OCI-LY3 (cell line): ENCODE measurements around the gene ZSCAN12.
"Not testable (repeated sequence)": the region's sequence is repeated elsewhere in the genome, so short reads cannot be mapped to it uniquely, and the experiment has no call there.

Source experiments
- H2AFZ ChIP-seq: fragments of 200-600, 300-600 bp; shearing (Covaris generic); 2 replicates; pipeline ENCODE4 v1.6.0; 2014; ENCODE audit warnings: antibody characterized with exemption, low read depth, low read length
- H3K27ac ChIP-seq: fragments of 200-600, 300-600 bp; sonication (generic); 2 replicates; pipeline ENCODE4 v1.5.1; 2014; ENCODE audit warnings: mild to moderate bottlenecking, low read length, moderate library complexity, mixed read lengths
- H3K27me3 ChIP-seq: fragments of 200-600, 300-600 bp; sonication (generic); 2 replicates; pipeline ENCODE4 v1.6.1; 2014; ENCODE audit warnings: low read depth, low read length, mixed read lengths
- H3K36me3 ChIP-seq: fragments of 200-600, 300-600 bp; sonication (generic); replicated peaks from 2 replicates; pipeline ENCODE3; 2014; ENCODE audit warnings: low read depth, low read length, mixed read lengths
- H3K4me1 ChIP-seq: fragments of 300-600, 200-600 bp; sonication (generic); 2 replicates; pipeline ENCODE4 v1.6.1; 2014; ENCODE audit warnings: low read length, mixed read lengths
- H3K4me2 ChIP-seq: fragments of 200-600, 300-600 bp; sonication (generic); 2 replicates; pipeline ENCODE4 v1.6.1; 2014; ENCODE audit warnings: low read length, mixed read lengths
- H3K4me3 ChIP-seq: fragments of 300-600, 200-600 bp; sonication (generic); 2 replicates; pipeline ENCODE4 v1.5.1; 2014; ENCODE audit warnings: antibody characterized with exemption, mild to moderate bottlenecking, low read length, moderate library complexity
- H3K79me2 ChIP-seq: fragments of 300-600, 200-600 bp; shearing (Covaris generic); 2 replicates; pipeline ENCODE4 v1.6.1; 2014; ENCODE audit warnings: mild to moderate bottlenecking, low read length, mixed read lengths
- H3K9ac ChIP-seq: fragments of 300-600, 200-600 bp; shearing (Covaris generic); 2 replicates; pipeline ENCODE4 v1.6.0; 2014; ENCODE audit warnings: mild to moderate bottlenecking, low read length, moderate library complexity
- H3K9me3 ChIP-seq: fragments of 200-600, 300-600 bp; shearing (Covaris generic); 2 replicates; pipeline ENCODE4 v1.6.1; 2014; ENCODE audit warnings: low read length, mixed read lengths; ENCODE audit not compliant: insufficient read depth
- H4K20me1 ChIP-seq: fragments of 200-600, 300-600 bp; sonication (generic); 2 replicates; pipeline ENCODE4 v1.6.1; 2016; ENCODE audit warnings: low read length, mixed read lengths; ENCODE audit not compliant: insufficient read depth
- EZH2phosphoT487 ChIP-seq: fragments of 200-600 bp; shearing (Covaris generic); IDR thresholded peaks from 2 replicates; pipeline ENCODE4 v1.6.1; 2018; ENCODE audit warnings: antibody characterized with exemption, mixed run types, low read depth
- TF ChIP-seq, protein P1 (sequence below): fragments of 200-600, 300-600 bp; sonication (generic); IDR thresholded peaks from 2 replicates; pipeline ENCODE4 v1.5.1; 2014; ENCODE audit warnings: antibody characterized with exemption, low read length, low read depth

ZSCAN12 gene

DNA sequence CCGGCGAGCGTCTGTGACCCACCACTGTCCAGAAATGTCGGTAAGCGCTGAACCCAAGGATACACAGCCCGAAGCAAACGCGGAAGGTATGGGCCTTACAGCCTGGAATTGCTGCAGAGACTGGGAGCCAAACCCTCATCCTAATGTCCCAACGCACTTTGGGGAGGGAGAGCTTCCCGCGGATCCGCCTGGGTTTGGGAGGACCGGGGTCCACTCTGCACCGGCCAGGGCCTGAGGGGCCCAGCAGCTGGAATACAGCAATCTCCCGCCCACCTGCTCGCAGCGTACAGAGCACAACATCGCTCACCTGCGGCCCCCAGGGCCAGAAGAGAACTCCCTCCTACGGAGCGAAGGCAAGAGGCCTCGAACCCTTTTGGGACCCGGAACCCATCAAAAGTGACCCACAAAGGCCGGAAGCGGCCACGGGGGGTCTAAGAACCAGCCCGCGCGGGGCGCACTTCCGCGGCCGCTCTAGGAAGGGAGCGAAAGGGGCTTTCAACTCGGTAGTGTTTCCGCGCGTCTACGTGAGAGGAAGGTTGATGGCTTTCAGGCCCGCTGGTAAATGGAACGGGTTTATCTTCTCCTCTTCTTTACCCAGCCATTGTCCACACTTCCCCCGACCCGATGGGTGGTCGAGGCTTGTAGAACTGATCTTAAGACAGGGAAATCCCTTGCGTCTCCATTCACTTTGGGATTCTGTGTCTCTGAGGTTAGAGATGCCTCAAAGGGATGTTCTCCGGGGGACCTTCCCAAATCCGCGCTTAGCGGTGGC is at the start of gene ZSCAN12:
Gene ZSCAN12, minus strand, starts transcription at position 398 of the 772 bp plus-strand sequence. CDS start 1,342 bp downstream, outside the sequence.
- Histone ChIP-seq H3K79me2 (peaks cover 49% of the 10 kb centered on the region), H3K27me3 (no peaks in the 10 kb centered on the region), H3K4me2 (peak within 1 kb of the TSS; percentile 73), H3K4me1 (peaks cover 22% of the 10 kb centered on the region), H3K9me3 (no peaks in the 10 kb centered on the region), H3K9ac (peak within 1 kb of the TSS; percentile 99), H2AFZ (peak within 1 kb of the TSS; percentile 91), H3K36me3 (peaks cover 19% of the 10 kb centered on the region), H3K4me3 (peak within 1 kb of the TSS; percentile 98), H3K27ac (peak within 1 kb of the TSS; percentile 82), H4K20me1 (peaks cover 10% of the 10 kb centered on the region)
- TF ChIP-seq EZH2phosphoT487: no peak
- TF ChIP-seq, protein P1, sequence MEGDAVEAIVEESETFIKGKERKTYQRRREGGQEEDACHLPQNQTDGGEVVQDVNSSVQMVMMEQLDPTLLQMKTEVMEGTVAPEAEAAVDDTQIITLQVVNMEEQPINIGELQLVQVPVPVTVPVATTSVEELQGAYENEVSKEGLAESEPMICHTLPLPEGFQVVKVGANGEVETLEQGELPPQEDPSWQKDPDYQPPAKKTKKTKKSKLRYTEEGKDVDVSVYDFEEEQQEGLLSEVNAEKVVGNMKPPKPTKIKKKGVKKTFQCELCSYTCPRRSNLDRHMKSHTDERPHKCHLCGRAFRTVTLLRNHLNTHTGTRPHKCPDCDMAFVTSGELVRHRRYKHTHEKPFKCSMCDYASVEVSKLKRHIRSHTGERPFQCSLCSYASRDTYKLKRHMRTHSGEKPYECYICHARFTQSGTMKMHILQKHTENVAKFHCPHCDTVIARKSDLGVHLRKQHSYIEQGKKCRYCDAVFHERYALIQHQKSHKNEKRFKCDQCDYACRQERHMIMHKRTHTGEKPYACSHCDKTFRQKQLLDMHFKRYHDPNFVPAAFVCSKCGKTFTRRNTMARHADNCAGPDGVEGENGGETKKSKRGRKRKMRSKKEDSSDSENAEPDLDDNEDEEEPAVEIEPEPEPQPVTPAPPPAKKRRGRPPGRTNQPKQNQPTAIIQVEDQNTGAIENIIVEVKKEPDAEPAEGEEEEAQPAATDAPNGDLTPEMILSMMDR: peak; percentile 45

DNA sequence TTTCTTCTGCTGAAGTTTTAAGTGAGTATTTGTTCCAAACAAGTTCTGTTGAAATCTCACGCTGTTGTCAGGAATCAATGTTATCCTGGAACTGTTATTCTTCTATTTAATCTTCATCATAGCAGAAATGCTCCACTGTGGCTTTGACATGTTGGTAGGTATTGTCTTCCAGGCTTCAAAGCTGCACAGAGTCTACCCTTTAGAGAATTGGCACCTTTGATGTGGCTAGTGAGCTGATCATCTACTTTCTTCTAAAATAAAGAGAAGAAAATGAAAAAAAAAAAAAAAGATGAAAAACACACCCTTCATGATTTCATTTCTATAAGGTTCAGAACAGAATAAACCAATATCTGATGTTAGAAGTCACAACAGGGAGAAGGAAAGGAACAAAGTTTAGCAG is 49.5 kb upstream of the ZSCAN12 start:
- Histone ChIP-seq H3K4me2 (no peak overlapping the region), H3K9me3 (no peaks in the 10 kb centered on the region), H2AFZ (no peak overlapping the region), H3K27ac (no peak overlapping the region), H3K9ac (no peak overlapping the region), H3K27me3 (no peaks in the 10 kb centered on the region), H3K4me1 (no peaks in the 10 kb centered on the region), H3K79me2 (no peaks in the 10 kb centered on the region), H4K20me1 (no peaks in the 10 kb centered on the region), H3K4me3 (no peak overlapping the region), H3K36me3 (no peaks in the 10 kb centered on the region)
- no peak for TF ChIP-seq EZH2phosphoT487
- TF ChIP-seq, protein P1: no peak

DNA sequence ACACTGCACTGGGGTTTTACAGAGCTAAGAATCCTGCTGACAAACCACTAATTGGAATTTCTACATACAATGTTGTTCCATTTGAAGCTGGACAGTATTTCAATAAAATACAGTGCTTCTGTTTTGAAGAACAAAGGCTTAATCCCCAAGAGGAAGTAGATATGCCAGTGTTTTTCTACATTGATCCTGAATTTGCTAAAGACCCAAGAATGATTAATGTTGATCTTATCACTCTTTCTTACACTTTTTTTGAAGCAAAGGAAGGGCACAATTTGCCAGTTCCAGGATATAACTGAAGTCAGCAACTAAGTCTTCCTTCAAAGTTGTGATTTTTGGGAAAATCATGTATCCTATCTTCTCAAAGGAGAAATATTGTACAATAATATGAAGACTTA is 48.0 kb upstream of the ZSCAN12 start:
- H3K27ac ChIP-seq, H3K79me2 ChIP-seq, H3K27me3 ChIP-seq, H3K4me1 ChIP-seq, H3K9ac ChIP-seq, H3K9me3 ChIP-seq, H2AFZ ChIP-seq, H3K4me3 ChIP-seq, H4K20me1 ChIP-seq, H3K36me3 ChIP-seq, H3K4me2 ChIP-seq: not testable (repeated sequence)

DNA sequence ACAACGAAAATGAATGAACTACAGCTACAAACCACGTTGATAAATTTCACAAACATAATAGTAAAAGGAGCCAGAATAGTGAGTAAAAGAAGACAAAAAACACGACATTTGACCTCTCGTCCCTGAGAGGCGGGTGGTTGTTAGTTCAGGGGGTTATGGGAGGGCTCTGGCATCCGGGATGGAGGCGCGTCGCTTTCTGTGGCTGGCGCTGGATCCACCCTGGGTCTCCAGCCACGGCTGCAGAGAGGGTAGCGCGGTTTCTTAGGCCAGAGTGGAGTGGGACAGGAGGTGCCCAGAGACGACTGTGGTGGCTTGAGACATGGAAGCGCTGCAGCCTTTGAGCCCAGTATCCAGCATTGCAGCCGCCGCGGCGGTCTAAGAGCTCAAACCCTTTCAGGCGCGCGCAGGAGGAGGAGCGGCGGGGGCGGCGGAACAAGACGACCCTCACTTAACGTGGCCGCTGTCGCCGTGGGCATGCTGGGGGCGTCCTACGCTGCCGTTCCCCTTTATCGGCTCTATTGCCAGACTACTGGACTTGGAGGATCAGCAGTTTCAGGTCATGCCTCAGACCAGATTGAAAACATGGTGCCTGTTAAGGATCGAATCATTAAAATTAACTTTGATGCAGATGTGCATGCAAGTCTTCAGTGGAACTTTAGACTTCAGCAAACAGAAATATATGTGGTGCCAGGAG is 47.4 kb upstream of the ZSCAN12 start:
- H2AFZ ChIP-seq: no peak overlapping the region
- no peaks in the 10 kb centered on the region for H3K4me1 ChIP-seq
- H3K4me3 ChIP-seq: no peak overlapping the region
- no peaks in the 10 kb centered on the region for H3K9me3 ChIP-seq
- H3K27ac ChIP-seq: no peak overlapping the region
- no peaks in the 10 kb centered on the region for H3K79me2 ChIP-seq
- TF ChIP-seq, protein P1: no peak
- no peak for TF ChIP-seq EZH2phosphoT487
- H3K9ac ChIP-seq: no peak overlapping the region
- H3K27me3 ChIP-seq: no peaks in the 10 kb centered on the region
- no peaks in the 10 kb centered on the region for H3K36me3 ChIP-seq
- H4K20me1 ChIP-seq: no peaks in the 10 kb centered on the region
- H3K4me2 ChIP-seq: no peak overlapping the region

DNA sequence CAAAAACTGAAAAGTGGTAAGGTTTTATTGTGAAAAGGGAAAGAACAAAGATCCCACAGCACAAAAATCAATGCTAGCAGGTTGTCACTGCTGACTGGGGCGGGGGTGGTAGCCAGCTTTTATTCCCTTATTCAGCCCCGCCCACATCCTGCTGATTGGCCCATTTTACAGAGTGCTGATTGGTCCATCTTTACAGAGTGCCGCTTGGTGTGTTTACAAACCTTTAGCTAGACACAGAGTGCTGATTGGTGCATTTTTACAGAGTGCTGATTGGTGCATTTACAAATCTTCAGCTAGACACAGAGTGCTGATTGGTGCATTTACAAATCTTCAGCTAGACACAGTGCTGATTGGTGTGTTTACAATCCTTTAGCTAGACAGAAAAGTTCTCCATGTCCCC is 45.2 kb upstream of the ZSCAN12 start:
- H3K27me3 ChIP-seq, H4K20me1 ChIP-seq, H2AFZ ChIP-seq, H3K9me3 ChIP-seq, H3K4me2 ChIP-seq, H3K4me3 ChIP-seq, H3K27ac ChIP-seq, H3K4me1 ChIP-seq, H3K36me3 ChIP-seq, H3K9ac ChIP-seq, H3K79me2 ChIP-seq: not testable (repeated sequence)
